ENCODE results near the gene ARHGAP42.

- TF ChIP-seq TAF1 (CRISPR knock-in tag; IDR thresholded peaks at IDR 0.05) = no peak
- no peak for TF ChIP-seq ATAD3A (CRISPR knock-in tag; IDR thresholded peaks at IDR 0.05)
- no peak for TF ChIP-seq RBFOX2 (IDR thresholded peaks at IDR 0.05; ENCODE audit: low read depth, low read length)
- TF ChIP-seq ZNF281 (CRISPR knock-in tag; IDR thresholded peaks at IDR 0.05; ENCODE audit: borderline replicate concordance) = no peak
Observed at GRCh38 chr11:101022256-101022655, 335.2 kb downstream of the ARHGAP42 start.

Measured in HepG2 (cell line).